NCI-H510A (cell line): ENCODE results near the gene PRICKLE3.

Source experiments
- DNase-seq: peaks from one replicate; lab custom pipeline; 2025; lab: John Stamatoyannopoulos, UW

Gene PRICKLE3

GRCh38 chrX:49205443-49205842 is 19.3 kb upstream of the PRICKLE3 start:
- no peak for DNase-seq

GRCh38 chrX:49204709-49205108 is 18.5 kb upstream of the PRICKLE3 start:
- DNase-seq = no peak

DNA sequence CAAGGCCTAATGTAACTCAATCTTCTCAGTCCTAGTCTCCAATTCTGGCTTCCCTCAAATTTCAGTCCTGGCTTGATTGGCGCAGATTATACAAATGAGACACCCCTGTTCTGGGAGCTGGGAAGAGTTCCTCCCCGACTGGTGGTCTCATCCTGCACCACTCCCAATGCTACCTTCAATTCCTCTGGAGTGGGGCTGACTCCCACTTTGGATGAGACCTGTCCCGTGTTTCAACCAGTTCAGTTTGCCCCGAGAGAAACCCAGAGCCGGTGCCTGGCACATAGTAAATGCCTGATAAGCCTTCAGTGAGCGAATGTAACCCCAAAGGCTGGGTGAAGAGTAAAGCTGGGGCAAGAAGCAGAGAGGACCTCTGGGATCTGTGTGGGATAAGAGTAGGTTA is 17.8 kb upstream of the PRICKLE3 start:
- no peak for DNase-seq

- no peak for DNase-seq
Measured at GRCh38 chrX:49203536-49203935, 17.4 kb upstream of the PRICKLE3 start.

DNA sequence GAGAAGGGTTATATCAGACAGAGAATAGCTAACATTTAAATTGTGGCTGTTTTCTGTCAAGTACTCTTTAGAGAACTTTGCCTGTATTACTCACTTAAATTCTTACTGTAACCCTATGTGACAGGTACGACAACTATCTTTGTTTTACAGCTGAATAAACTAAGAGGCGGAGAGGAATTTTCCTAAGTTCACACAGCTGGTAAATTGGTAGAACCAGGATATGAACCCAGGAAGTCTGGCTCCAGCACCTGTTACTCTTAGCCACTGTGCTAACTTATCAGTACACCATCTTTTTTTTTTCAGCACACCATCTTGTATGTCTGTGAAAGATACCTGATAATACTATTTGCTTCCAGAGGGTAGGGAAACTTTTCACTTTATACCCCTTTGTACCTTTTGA is 15.8 kb upstream of the PRICKLE3 start:
- no peak for DNase-seq

DNA sequence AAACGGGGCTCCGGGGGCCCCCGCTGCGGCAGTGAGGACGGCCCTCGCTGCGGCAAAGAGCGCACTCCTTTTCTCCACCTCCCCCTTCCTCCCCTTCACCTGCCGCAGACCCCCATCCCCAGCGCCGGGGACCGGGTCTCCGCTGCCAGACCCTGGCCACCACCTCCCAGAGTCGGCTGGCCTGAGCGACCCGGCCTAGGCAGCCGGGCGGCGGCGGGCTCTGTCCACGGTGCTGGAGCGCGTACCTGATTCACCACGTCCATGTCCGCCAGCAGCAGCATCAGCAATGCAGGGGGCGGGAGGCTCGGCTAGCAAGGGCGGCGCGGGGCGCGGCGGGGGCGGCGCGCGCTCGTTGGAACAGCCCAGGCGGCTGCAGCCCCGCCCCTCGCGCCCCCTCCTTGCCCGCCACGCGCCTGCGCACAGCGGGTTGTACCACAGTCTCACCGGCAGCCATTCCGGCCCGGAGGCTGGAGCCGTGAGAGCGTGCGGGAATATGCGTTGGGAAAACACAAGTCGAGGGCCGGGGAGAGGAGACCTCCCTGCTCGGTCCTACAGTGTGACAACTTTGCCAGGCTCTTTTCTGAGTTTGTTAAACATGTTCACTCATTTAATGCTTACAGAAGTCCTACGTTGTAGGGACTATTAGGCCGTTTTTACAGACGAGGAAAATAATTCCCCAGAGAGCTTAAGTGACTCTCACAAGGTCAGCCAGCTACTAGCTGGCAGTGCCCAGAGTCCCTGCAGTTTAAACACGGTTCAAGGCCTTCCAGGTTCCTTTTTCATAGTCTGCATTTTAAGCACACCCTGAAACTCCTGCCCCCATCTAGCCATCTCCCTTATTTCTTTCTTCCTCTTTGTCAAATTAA is 14.0 kb upstream of the PRICKLE3 start, which contains the start of gene SYP:
Gene SYP (minus strand): TSS at position 288 of the 866 bp plus-strand sequence. CDS start 7 bp downstream, at position 281.
- peak; percentile 63 for DNase-seq

- no peak for DNase-seq
Measured at GRCh38 chrX:49199315-49199595, 13.1 kb upstream of the PRICKLE3 start.

DNA sequence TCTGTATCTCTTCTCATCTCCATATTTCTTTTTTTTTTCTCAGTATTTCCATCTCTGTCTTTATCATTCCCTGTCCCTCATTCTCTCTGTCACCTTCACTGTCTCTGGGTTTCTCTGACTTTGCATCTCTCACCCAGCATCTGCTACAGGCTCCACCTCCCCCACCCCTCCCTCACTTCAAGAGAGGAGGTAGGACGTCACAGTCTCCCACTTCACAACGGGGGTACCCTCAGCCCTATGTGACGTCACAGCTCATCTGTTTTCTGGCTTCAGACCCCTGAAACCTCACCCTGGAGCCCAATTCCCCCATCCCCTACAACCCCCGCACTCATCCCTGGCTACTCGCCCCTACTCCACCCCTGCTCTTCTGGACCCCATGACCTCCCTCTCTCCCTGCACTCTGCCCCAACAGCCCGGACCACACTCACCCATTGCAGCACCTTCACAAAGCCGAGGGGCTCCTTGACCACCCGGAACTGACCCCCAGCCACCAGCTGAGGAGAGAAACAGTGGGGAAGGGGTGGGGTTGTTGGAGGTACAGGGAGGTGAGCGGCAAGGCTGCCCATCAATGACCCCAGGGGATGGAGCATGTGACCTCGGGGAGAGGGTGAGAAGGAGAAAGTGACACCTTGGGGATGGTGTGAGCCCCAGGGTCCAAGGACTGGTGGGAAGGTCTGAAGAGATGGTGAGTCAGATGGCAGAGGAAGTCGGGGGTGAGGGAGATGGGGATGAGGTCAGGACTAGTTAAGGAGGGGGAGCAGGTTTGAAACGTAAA is 12.6 kb upstream of the PRICKLE3 start:
- DNase-seq = no peak

DNA sequence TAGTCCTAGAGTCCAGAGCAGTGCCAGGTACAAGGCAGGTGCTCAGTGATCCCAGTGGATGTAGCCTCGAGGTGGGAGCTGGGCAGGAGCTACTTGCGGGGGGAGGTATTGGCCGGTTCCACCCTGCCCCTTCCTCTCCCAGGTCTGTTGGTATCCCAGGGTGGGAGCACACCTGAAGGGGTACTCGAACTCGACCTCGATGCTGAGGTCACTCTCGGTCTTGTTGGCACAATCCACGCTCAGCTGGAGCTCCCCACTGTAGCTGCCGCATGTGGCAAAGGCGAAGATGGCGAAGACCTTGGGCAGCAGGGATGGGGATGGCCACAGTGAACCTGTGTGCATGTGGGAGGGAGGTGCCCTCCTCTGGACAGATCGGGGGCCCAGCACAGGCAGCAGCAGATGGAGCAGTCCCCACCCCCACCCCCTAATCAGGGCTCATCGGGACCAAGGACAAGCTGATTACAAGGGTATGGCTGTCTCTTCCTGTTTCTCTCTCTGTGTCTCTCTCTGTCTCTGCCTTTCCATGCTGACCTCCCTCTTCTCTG is 11.4 kb upstream of the PRICKLE3 start:
- no peak for DNase-seq

DNA sequence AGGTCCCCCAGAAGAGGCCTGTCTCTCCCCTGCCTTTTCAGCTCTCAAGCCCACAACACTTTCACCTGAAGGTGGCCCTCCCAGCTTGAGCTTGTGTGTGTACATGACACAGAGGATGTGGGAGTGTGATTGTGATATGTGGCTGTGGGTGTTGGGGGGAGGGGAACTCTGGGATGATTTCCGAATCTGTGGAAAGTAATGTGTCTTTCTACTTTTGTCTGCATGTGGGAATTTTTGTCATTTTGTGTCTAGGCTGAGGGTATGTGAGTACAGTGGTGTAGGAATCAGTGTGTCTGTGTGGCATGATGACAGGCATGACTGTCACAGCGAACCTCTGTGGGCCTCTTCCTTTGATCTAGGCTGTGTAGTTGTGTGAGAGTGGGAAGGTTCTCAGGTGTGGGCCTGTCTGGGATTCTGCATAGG is 7.4 kb upstream of the PRICKLE3 start:
- no peak for DNase-seq

DNA sequence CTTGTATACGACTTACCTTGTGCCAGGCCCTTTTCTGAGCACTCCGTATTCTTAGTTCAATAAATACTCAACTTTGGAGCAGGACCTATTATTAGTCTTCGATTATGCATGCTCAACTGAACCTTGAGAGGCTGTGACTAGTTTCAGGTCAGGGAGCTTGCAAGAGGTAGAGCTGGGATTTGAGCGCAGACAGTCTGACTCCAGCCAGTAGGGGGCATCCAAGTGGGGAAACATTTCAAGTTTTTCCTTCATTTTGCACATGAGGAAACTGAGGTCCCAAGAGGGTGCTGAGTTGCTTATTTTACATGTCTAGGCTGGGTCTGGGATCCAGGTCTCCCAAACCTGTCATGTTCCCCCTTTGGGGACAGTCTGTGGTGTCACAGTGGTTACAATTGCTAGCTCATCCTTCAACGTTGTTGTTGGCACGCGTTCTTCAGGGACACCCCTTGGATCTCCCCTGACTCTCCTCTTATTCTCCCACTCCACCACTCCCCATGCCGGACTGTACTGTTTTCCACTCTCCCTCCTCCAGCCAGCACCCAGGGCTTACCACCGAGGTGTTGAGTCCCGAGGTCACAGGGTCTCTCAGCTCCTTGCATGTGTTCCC is 6.7 kb upstream of the PRICKLE3 start:
- DNase-seq = no peak

DNA sequence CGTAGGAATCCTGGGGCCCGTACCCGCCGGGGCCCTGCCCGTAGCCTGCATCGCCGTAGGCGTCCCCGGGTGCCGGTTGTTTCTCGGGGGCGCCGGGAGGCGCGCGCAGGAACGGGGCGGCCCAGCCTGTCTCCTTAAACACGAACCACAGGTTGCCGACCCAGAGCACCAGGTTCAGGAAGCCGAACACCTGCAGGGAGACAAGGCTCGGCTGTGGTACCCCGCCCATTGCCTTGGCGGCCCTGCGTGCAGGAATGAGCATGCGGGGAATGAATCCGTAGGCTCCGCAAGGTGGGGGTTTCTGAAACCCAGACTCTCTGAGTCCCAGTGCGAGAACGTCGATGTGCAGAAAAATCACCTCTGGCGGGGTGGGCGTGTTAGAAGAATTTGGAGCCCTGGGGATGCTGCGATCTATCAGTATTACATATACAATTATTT is 5.4 kb upstream of the PRICKLE3 start:
- no peak for DNase-seq

DNA sequence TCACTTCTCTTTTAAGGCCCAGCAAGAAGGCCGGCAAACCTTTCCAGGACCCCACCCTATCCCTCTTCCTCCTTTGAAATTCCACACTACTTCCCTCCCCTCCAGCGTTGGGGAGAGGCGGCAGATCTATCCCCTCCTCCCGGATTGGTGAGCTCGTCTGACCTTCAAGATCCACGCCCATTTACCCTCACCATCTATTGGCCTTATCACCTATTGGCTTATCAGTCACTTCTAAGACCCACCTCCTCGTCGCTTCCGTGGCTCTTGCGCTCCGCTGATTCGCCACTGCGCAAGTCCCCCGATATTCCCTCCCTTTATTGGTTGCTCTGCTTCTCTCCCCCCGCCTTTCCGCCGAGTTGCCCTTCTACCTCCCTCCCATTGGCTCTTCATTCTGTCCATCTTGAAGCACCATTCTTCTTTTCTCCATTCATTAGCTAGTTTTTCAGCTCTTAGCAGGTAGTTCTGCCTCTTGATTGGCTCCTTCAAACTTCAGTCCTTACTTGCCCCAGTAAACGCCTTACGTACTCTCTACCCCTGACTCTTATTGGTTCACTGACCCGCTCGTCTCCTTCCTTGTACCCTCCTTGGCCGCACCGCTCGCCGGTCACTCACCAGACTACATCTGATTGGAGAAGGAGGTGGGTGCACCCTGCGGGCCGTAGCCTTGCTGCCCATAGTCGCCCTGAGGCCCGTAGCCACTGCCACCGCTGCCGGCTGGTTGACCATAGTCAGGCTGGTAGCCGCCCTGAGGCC is 4.8 kb upstream of the PRICKLE3 start:
- peak; percentile 96 for DNase-seq

GRCh38 chrX:49189606-49190005 is 3.4 kb upstream of the PRICKLE3 start:
- no peak for DNase-seq

DNA sequence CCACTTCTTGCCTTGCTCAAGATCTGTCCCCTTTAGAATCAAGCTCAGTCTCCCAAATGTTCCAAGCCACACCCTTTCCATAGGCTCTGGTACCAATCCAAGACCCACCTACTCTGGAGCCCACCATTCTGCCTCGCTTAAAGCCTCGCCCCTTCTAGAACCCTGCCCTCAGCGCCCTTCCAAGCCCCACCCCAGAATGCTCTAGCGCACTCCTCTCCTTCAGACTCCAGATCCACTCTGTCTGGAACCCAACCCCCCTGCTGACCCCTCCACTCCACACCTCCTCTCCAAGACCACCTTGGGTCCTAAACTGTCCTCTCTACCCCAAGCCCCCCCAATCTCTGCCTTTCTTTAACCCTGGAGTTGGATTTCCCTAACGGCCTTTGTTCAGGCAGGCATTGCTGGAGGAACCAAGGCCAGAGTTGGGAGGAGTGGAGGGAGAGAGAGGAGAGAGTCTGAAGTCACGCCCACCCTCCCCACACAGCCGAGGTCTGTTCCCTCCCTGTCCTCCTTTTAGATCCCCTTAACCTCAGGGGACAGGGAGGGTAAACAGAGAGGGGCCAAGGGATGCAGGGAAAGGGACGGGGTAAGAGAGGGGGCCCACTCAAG is 2.4 kb upstream of the PRICKLE3 start:
- DNase-seq = no peak

DNA sequence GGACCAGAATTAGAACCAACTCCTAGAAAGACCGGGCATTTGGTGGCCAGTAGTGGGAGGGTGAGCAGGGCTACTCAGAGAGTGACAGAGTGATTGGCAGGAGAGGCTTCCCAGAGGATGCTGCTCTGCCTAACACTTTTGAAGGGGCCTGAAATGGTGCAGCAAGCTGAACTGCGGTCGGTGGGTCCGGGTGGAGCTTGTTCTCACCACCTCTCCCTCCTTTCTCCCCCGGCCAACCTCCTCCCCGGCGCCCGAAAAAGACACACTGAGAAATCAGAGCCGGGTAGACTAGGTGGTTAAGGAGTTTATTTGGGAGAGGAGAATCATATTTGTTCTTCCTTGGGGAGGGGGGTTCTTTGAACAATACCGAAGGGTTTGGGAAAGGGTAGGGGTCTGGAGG is 1.4 kb upstream of the PRICKLE3 start:
- no peak for DNase-seq

DNA sequence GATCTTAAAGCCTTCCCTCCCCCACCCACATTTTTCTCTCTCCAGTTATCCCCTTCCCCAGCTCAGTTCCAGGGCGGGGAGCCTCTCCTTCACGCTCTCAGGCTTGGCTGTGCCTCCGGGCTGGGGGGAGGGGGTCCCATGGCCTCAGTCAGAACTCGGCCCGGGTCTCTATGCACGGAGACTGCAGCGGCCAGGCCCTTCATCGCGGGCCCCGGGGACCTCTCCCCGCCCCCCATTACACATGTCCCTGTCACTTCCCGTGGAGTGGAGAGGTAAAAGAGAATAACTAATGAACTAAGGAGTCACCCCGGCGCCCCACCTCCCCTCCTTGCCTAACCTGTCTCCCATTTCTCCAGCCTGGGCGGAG is 838 bp upstream of the PRICKLE3 start:
- no peak for DNase-seq

DNA sequence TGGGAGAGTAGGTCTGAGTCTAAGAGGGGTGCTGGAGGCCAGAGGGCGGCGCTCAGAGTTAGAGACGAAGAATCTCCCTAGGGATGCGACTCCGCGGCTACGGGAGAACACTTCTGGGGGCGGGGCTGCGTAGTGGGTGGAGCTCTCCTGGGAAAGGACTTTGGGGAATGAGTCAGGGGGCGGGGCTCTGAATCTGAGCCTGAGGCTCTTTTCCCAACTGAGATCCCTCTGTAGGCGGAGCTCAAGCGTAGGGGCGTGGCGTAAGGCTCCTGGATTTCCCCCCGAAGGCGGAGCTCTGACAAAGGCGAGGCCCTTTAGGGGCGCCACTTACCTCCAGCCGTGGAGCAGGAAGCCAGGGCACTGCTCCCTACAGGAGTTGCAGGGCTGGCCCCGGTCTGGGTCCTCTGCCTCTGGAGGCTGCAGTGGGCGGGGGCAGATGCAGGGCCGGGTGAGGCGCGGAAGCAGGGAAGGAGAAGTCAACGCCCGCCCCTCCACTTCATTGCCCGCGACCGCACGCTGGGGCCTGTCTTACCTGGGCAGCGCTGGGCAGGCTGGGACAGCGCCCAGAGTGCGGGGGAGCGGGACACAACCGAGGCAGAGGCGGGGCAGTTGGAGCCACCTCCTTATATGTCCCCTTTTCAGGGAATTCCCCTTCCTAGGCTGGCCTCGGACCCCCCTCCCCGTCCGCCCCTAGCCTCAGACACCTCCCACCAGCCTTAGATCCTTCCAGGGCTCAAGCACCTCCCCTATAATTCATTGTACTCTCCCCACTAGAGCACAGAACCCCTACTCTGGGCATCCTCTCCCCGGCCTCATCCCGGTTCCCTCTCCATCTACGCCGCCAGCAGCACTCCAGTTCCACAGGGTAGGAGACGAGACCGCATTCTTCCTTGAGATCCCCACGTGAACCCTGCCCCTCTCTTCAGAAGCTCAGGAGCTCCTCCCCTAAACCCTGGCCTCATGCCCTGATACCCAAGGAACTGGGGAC is 1.6 kb downstream of the PRICKLE3 start:
- DNase-seq = no peak

DNA sequence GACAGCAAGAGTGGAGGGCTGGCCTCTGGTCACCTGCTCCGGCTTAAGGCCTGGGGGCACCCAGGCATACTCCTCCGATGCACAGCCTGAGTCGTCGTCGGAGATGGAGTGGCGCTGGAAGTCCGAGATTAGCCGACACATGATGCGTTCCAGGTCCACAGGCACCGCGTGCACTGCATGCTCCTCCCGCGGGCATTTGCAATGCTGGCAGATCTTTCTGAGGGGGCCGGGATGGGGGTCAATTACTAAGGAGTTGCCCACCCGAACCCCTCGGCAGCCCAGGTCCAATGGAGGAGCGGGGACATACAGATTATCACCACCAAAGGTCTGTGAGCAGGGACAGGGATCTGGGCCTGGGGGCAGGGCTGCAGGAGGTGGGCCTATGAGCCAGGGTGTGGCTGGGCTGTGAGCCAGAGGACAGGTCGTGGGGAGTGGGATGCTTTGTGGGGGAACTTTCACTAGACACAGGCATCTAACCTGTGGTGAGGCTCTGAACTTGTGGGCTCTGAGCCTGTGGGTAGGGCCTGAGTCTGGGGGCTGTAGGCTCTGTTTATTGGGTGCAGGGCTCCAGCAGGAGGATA is 2.4 kb downstream of the PRICKLE3 start:
- DNase-seq = no peak

- no peak for DNase-seq
Measured at GRCh38 chrX:49179358-49179757, 6.8 kb downstream of the PRICKLE3 start.
